Hematopoietic multipotent progenitor cell treated with erythropoietin and hydrocortisone succinate and interleukin-3 and kit ligand, for 6 days (in vitro differentiated cells): ENCODE results near the gene HEPHL1.
"Not testable (repeated sequence)": the region's sequence is repeated elsewhere in the genome, so short reads cannot be mapped to it uniquely, and the experiment has no call there.

ENCODE experiments used
- DNase-seq: peaks from one replicate; pipeline ENCODE4 v3.0.0-alpha.2; 2015

HEPHL1 gene

DNA sequence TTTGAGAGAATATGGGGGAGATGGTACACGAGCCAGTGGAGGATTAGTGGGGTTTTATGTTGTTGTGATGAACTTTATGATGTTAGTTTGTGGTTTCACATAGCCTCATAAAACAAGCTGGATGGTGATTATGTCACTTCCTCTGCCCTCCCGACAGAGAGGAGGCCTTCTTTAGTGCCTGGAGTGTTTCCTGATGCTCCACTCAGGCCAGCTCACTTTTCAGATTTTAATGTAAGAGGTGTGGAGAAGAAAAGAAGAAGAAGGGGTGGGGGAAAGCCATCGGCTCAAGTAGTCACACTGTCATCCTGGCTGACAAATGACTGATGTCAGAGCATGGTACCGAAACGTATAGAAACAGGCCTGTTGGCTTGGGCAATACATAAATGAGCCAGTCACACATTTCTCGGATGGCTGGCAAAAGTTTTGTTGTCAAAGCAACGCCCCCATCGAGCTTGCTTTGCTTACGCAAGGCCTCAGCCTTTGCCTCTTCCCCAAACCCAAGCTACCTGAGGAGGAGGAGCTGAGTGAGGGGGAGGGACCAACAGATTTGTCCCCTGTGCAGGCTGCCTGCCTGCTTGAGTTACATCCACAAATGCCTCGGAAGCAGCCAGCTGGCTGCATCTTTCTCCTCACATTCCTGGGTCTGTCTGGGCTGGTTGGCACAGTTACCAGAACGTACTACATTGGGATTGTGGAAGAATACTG is at the start of gene HEPHL1:
Gene HEPHL1, plus strand, starts transcription at position 578 of the 705 bp plus-strand sequence. Its CDS starts 15 bp downstream, at position 593.
- no peak for DNase-seq

DNA sequence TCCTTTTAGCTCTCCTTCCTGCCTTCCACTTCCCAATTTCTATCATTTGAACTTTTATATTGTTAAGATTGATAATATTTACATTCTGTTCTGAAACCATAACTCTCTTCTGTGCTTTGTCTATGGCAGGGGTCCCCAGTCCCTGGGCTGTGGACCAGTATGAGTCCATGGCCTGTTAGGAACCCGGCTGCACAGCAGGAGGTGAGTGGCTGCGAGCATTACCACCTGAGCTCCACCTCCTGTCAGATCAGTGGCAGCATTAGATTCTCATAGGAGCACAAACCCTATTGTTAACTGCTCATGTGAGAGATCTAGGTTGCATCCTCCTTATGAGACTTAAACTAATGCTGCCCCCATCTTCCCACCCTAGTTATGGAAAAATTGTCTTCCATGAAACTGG is 48.4 kb upstream of the HEPHL1 start:
- no peak for DNase-seq

GRCh38 chr11:93973322-93974051 is 47.7 kb upstream of the HEPHL1 start:
- DNase-seq, result peak; percentile 86

- peak; percentile 57 for DNase-seq
Measured at GRCh38 chr11:93974759-93975158, 46.4 kb upstream of the HEPHL1 start.

GRCh38 chr11:93976577-93977254 is 44.4 kb upstream of the HEPHL1 start:
- not testable (repeated sequence) for DNase-seq

GRCh38 chr11:93983542-93984195 is 37.5 kb upstream of the HEPHL1 start:
- peak; percentile 28 for DNase-seq

GRCh38 chr11:93984196-93984567 is 37.0 kb upstream of the HEPHL1 start:
- no peak for DNase-seq

DNA sequence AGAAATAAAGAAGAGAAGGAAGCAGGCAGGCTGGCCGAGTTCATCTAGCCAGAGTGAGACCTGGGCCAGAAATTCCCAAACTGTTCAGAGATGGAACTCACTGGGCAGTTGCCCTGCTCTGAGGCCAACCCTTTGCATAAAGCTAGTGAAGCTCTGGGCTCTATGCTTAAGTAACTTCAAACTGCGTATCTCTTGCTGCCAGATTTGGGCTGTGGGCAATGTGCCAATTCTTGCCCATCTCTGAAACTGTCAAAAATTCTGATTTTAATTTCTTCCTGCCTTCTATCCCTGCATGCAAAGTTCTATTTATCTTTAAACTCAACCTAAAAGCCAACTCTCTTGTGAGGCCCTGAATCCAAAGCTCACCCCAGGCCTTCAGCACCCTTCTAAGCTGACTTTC is 36.2 kb upstream of the HEPHL1 start:
- DNase-seq, result peak; percentile 51

DNA sequence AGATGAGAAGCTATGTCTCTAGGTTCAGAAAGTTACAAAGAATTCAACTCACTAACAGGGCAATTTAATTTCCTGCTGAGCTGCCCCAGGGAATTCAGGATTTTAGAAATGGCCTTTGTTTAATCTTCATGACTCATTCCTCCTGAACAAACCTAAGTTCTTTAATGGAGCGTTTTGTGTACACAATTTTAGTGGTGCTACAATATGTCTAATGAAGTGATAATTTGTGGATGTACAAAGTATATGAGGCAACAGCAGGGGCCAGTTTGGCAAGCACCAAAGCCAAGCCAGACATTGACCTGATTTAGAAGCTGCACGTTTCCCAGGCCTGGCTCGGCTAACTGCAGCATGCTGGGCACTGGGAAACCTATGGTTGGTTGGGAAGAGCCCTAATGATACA is 34.4 kb upstream of the HEPHL1 start:
- no peak for DNase-seq

GRCh38 chr11:93988455-93988854 is 32.7 kb upstream of the HEPHL1 start:
- DNase-seq, result peak; percentile 61

GRCh38 chr11:93988912-93989311 is 32.2 kb upstream of the HEPHL1 start:
- DNase-seq, result no peak

DNA sequence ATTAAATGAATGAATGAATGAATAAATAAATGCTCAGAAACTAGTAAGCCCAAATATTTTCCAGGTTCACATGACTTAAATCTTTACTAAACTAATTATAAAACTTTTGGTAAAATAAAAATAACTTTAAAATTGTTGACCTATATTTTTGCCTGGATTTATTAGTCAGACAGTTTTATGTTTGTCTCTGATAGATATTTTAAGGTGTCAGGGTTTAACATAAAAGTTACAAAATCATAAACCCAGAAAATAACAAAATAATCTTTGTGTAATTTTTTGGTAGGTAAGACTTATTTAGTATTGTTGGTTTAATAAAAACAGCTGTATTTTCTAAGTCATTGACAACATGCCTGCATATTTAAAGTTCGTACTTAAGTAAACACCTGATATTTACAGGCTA is 27.4 kb upstream of the HEPHL1 start:
- DNase-seq, result no peak

- DNase-seq, result no peak
Measured at GRCh38 chr11:93997741-93998140, 23.4 kb upstream of the HEPHL1 start.

GRCh38 chr11:94000659-94001058 is 20.5 kb upstream of the HEPHL1 start:
- DNase-seq, result no peak

- DNase-seq, result no peak
Measured at GRCh38 chr11:94002226-94002625, 18.9 kb upstream of the HEPHL1 start.

DNA sequence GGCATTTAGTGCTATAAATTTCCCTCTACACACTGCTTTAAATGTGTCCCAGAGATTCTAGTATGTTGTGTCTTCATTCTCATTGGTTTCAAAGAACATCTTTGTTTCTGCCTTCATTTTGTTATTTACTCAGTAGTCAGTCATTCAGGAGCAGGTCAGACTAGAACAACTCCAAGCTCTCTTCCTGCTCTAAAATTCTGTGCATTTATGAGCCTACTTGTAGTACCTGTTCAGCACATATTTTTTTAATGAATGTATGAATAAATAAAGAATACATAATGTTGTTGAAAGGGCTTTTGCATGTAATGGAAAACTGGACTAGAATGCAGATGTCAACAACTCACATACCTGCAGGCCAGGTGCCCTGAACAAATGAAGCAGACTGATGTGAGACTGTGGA is 13.7 kb upstream of the HEPHL1 start:
- DNase-seq, result no peak

GRCh38 chr11:94007906-94008305 is 13.2 kb upstream of the HEPHL1 start:
- DNase-seq, result no peak

DNA sequence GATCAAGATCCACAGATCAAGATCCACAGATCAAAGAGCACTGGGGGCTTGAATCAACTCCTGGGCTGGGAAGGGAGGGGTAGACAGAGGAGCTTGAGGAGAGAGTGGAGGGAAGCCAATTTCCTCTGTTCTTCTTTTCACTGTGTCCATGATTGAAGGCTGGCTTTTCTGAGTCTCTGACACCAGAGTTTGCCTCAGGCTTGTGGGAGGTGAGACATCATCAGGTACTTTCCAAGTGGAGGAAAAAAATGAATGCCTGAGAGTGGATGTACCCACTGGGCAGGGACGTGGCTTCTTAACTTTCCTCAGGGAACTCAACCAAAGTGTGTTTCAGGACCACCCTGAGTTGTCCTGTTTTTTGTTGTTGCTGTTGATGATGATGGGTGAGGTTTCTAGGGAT is 11.0 kb upstream of the HEPHL1 start:
- DNase-seq, result no peak

DNA sequence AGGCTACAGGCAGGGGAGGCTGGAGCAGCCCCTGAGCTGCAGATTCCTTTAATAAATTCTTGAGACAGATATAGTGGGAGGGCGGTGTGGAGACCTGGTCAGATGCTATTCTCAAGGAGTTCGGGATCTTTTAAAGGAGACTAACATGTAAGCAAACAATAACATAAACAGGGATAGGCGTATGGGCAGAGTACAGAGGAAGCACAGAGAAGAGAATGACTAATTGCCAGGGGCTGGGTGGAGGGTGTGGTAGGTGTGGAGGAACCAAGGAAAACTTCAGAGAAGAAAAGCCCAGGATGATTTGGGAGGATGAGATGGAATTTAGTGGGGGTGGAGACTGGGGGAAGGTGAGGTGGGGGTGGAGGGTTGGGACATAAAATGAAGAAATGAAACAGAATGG is 9.7 kb upstream of the HEPHL1 start:
- DNase-seq, result no peak

- no peak for DNase-seq
Measured at GRCh38 chr11:94017446-94017845, 3.7 kb upstream of the HEPHL1 start.

GRCh38 chr11:94018721-94019120 is 2.4 kb upstream of the HEPHL1 start:
- DNase-seq, result no peak

DNA sequence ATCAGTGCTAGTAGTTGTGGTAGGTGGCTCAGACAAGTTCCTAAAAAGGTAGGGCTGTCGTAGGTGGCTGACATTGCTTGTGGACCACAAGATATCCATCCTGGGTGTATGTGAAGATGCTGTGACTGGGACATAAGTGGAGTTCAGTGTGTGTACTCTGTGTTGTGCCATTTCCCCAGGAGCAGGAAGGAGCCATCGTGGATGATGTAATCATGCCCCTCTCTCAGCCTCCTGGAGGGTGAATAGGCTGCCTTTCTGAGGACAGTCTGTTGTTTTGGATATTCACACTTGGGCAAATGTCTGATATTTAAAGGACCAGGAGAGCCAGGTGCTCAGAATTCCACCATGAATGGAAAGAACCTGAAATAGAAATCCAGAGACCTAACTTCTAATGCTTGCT is 2.7 kb downstream of the HEPHL1 start:
- no peak for DNase-seq

GRCh38 chr11:94024547-94024946 is 3.4 kb downstream of the HEPHL1 start:
- no peak for DNase-seq
